ENCODE measurements around the gene SH3GL3. TPM values are rescaled to one million over a fixed set of nuclear protein-coding genes. Genes with fewer than 3 reads are reported as not detected.
A peak's percentile ranks its signal among the peaks of the same experiment; 100 is the strongest.

The SH3GL3 gene
- total RNA-seq, 1 experiment from 2014 or later = not detected

GRCh38 chr15:83565138-83565537 lies 118.0 kb downstream of the SH3GL3 start:
- H3K79me2 ChIP-seq (ENCODE audit: low read length) = no peaks in the 10 kb centered on the region
- H3K27me3 ChIP-seq (ENCODE audit: low read length) = no peaks in the 10 kb centered on the region
- DNase-seq = no peak
- H3K27ac ChIP-seq (ENCODE audit: low read length) = no peak overlapping the region
- H3K4me2 ChIP-seq (ENCODE audit: low read depth, low read length, poor library complexity, severe bottlenecking) = no peak overlapping the region
- no peaks in the 10 kb centered on the region for H4K20me1 ChIP-seq (ENCODE audit: insufficient read depth, low read depth, low read length)
- H2AFZ ChIP-seq (ENCODE audit: low read length) = no peak overlapping the region
- H3K9ac ChIP-seq (ENCODE audit: low read length) = no peak overlapping the region
- H3K9me3 ChIP-seq (ENCODE audit: low read length) = no peaks in the 10 kb centered on the region
- H3K9me2 ChIP-seq (replicated peaks; ENCODE audit: insufficient read depth, low read length) = no peaks in the 10 kb centered on the region
- no peaks in the 10 kb centered on the region for H3K4me1 ChIP-seq (ENCODE audit: low read length)
- no peaks in the 10 kb centered on the region for H3K36me3 ChIP-seq (ENCODE audit: insufficient read depth, low read length)
- H3K4me3 ChIP-seq (ENCODE audit: low read length) = no peak overlapping the region

GRCh38 chr15:83565553-83566159 lies 118.5 kb downstream of the SH3GL3 start:
- no peaks in the 10 kb centered on the region for H3K9me3 ChIP-seq (ENCODE audit: low read length)
- no peak overlapping the region for H3K27ac ChIP-seq (ENCODE audit: low read length)
- no peaks in the 10 kb centered on the region for H3K36me3 ChIP-seq (ENCODE audit: insufficient read depth, low read length)
- H3K4me1 ChIP-seq (ENCODE audit: low read length) = no peaks in the 10 kb centered on the region
- no peak overlapping the region for H3K4me2 ChIP-seq (ENCODE audit: low read depth, low read length, poor library complexity, severe bottlenecking)
- H2AFZ ChIP-seq (ENCODE audit: low read length) = no peak overlapping the region
- H3K79me2 ChIP-seq (ENCODE audit: low read length) = no peaks in the 10 kb centered on the region
- H3K9me2 ChIP-seq (replicated peaks; ENCODE audit: insufficient read depth, low read length) = no peaks in the 10 kb centered on the region
- no peaks in the 10 kb centered on the region for H3K27me3 ChIP-seq (ENCODE audit: low read length)
- no peak overlapping the region for H3K4me3 ChIP-seq (ENCODE audit: low read length)
- DNase-seq = peak; percentile 68
- no peak overlapping the region for H3K9ac ChIP-seq (ENCODE audit: low read length)
- H4K20me1 ChIP-seq (ENCODE audit: insufficient read depth, low read depth, low read length) = no peaks in the 10 kb centered on the region

GRCh38 chr15:83567318-83567717 lies 120.2 kb downstream of the SH3GL3 start:
- Histone ChIP-seq H3K9me3 (ENCODE audit: low read length) (no peaks in the 10 kb centered on the region), H3K79me2 (ENCODE audit: low read length) (no peaks in the 10 kb centered on the region), H3K4me1 (ENCODE audit: low read length) (no peaks in the 10 kb centered on the region), H3K36me3 (ENCODE audit: insufficient read depth, low read length) (no peaks in the 10 kb centered on the region), H3K4me3 (ENCODE audit: low read length) (no peak overlapping the region), H4K20me1 (ENCODE audit: insufficient read depth, low read depth, low read length) (no peaks in the 10 kb centered on the region), H3K27ac (ENCODE audit: low read length) (no peak overlapping the region), H3K9ac (ENCODE audit: low read length) (no peak overlapping the region), H3K4me2 (ENCODE audit: low read depth, low read length, poor library complexity, severe bottlenecking) (no peak overlapping the region), H3K27me3 (ENCODE audit: low read length) (no peaks in the 10 kb centered on the region), H2AFZ (ENCODE audit: low read length) (no peak overlapping the region), H3K9me2 (replicated peaks; ENCODE audit: insufficient read depth, low read length) (no peaks in the 10 kb centered on the region)
- DNase-seq = no peak

- no peak overlapping the region for H3K27ac ChIP-seq (ENCODE audit: low read length)
- no peak for DNase-seq
- no peak overlapping the region for H3K4me2 ChIP-seq (ENCODE audit: low read depth, low read length, poor library complexity, severe bottlenecking)
- no peak overlapping the region for H3K4me3 ChIP-seq (ENCODE audit: low read length)
- no peaks in the 10 kb centered on the region for H3K9me3 ChIP-seq (ENCODE audit: low read length)
- no peaks in the 10 kb centered on the region for H3K9me2 ChIP-seq (replicated peaks; ENCODE audit: insufficient read depth, low read length)
- no peaks in the 10 kb centered on the region for H3K27me3 ChIP-seq (ENCODE audit: low read length)
- no peaks in the 10 kb centered on the region for H4K20me1 ChIP-seq (ENCODE audit: insufficient read depth, low read depth, low read length)
- no peak overlapping the region for H2AFZ ChIP-seq (ENCODE audit: low read length)
- no peaks in the 10 kb centered on the region for H3K79me2 ChIP-seq (ENCODE audit: low read length)
- H3K4me1 ChIP-seq (ENCODE audit: low read length) = no peaks in the 10 kb centered on the region
- no peak overlapping the region for H3K9ac ChIP-seq (ENCODE audit: low read length)
- H3K36me3 ChIP-seq (ENCODE audit: insufficient read depth, low read length) = no peaks in the 10 kb centered on the region
Measured at GRCh38 chr15:83569341-83569740, 122.2 kb downstream of the SH3GL3 start.

DNA sequence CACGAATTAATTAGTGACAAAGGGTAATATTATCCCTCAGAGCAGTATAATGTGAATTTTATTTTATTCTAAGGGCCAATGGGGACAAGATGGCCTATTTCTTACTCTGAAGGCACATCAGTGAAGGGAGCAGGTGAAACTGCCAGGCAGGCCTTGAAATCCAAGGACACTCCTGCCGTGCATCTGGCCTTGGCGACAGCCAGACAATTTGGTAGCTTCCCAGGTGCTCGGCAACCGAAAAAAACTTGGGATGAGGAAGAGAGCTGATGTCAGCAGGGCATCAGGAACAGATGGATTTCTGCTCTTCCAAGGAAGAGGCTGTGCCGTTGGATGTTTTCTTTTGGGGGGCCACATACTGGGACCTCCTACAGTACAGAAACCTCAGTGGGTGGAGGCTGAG lies 123.6 kb downstream of the SH3GL3 start:
- Histone ChIP-seq H3K4me1 (ENCODE audit: low read length) (no peaks in the 10 kb centered on the region), H3K4me3 (ENCODE audit: low read length) (no peak overlapping the region), H3K9me3 (ENCODE audit: low read length) (no peaks in the 10 kb centered on the region), H2AFZ (ENCODE audit: low read length) (no peak overlapping the region), H4K20me1 (ENCODE audit: insufficient read depth, low read depth, low read length) (no peaks in the 10 kb centered on the region), H3K4me2 (ENCODE audit: low read depth, low read length, poor library complexity, severe bottlenecking) (no peak overlapping the region), H3K9me2 (replicated peaks; ENCODE audit: insufficient read depth, low read length) (no peaks in the 10 kb centered on the region), H3K79me2 (ENCODE audit: low read length) (no peaks in the 10 kb centered on the region), H3K9ac (ENCODE audit: low read length) (no peak overlapping the region), H3K27ac (ENCODE audit: low read length) (no peak overlapping the region), H3K36me3 (ENCODE audit: insufficient read depth, low read length) (no peaks in the 10 kb centered on the region), H3K27me3 (ENCODE audit: low read length) (no peaks in the 10 kb centered on the region)
- no peak for DNase-seq

DNA sequence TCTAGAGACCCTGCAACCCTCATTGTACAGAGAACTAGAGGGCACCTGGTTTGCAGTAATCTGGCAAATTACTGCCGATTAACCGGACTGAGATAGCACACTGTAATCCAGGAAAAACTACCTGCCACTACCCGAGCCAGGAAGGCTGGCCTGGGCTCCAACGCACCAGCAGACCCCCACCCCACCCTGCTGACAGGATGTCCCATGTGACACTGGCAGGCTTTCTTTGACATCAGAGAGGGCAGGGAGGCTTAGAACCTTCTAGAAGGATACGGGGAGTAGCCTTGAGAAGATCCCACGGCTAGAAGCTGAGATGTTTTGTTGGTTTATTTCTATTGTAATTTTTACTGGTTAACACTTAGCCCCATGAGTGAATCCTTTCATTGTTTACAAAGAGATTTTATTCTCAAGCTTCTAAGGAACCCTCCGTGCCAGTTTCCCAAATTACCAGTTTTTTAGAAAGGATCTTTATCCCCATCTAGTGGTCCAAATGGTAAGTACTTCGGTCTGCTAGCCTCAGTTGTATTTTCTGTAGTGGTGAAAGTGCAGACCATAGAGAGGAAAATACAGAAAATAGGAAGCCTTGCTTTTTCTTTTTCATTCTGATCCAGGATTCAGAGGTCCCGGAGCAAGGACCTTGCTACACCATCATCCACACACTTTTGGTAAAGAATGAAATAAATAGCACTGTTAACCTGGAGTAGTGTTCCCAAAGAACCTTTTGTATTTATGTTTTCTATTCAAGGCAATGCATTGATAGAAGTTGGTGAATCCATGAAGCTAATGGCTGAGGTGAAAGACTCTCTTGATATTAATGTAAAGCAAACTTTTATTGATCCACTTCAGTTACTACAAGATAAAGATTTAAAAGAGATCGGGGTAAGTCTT lies 124.9 kb downstream of the SH3GL3 start:
- H3K36me3 ChIP-seq (ENCODE audit: insufficient read depth, low read length) = no peaks in the 10 kb centered on the region
- no peak overlapping the region for H2AFZ ChIP-seq (ENCODE audit: low read length)

DNA sequence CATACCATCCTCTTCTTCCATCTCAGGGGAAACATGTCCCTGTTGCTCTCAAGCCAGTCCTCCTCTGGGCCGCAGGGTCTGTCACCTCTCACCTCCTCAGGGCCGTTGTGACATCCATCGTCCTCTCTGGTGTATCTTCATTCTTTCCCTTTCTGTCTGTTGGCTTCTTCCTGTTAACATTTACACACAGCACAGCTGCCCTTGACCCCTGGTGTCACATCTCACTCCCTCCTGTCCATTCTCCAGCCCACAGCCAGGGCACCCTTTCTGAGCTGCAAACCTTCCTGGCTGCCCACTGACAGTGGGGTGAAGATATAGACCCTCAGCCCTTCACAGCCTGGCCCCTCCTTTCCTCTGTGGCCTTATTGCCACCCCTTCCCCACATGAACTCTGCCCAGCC lies 127.2 kb downstream of the SH3GL3 start:
- Histone ChIP-seq H4K20me1 (ENCODE audit: insufficient read depth, low read depth, low read length) (no peaks in the 10 kb centered on the region), H3K9me2 (replicated peaks; ENCODE audit: insufficient read depth, low read length) (no peaks in the 10 kb centered on the region), H2AFZ (ENCODE audit: low read length) (no peak overlapping the region), H3K4me2 (ENCODE audit: low read depth, low read length, poor library complexity, severe bottlenecking) (no peak overlapping the region), H3K27me3 (ENCODE audit: low read length) (no peaks in the 10 kb centered on the region), H3K9me3 (ENCODE audit: low read length) (no peaks in the 10 kb centered on the region), H3K4me1 (ENCODE audit: low read length) (no peaks in the 10 kb centered on the region), H3K36me3 (ENCODE audit: insufficient read depth, low read length) (no peaks in the 10 kb centered on the region), H3K27ac (ENCODE audit: low read length) (no peak overlapping the region), H3K4me3 (ENCODE audit: low read length) (no peak overlapping the region), H3K79me2 (ENCODE audit: low read length) (no peaks in the 10 kb centered on the region), H3K9ac (ENCODE audit: low read length) (no peak overlapping the region)
- no peak for DNase-seq

More for the DNA sequence above, 124.9 kb downstream of the SH3GL3 start:
- DNase-seq = peak; percentile 68
- H3K79me2 ChIP-seq (ENCODE audit: low read length) = no peaks in the 10 kb centered on the region
- no peaks in the 10 kb centered on the region for H3K9me3 ChIP-seq (ENCODE audit: low read length)
- H3K4me2 ChIP-seq (ENCODE audit: low read depth, low read length, poor library complexity, severe bottlenecking) = no peak overlapping the region
- H4K20me1 ChIP-seq (ENCODE audit: insufficient read depth, low read depth, low read length) = no peaks in the 10 kb centered on the region
- H3K4me1 ChIP-seq (ENCODE audit: low read length) = no peaks in the 10 kb centered on the region
- no peaks in the 10 kb centered on the region for H3K9me2 ChIP-seq (replicated peaks; ENCODE audit: insufficient read depth, low read length)
- H3K27ac ChIP-seq (ENCODE audit: low read length) = no peak overlapping the region
- H3K4me3 ChIP-seq (ENCODE audit: low read length) = no peak overlapping the region
- H3K27me3 ChIP-seq (ENCODE audit: low read length) = no peaks in the 10 kb centered on the region
- no peak overlapping the region for H3K9ac ChIP-seq (ENCODE audit: low read length)

GRCh38 chr15:83578691-83579090 lies 131.6 kb downstream of the SH3GL3 start:
- no peaks in the 10 kb centered on the region for H3K4me1 ChIP-seq (ENCODE audit: low read length)
- no peaks in the 10 kb centered on the region for H3K27me3 ChIP-seq (ENCODE audit: low read length)

More at GRCh38 chr15:83578691-83579090, 131.6 kb downstream of the SH3GL3 start:
- Histone ChIP-seq H3K4me3 (ENCODE audit: low read length) (no peak overlapping the region), H3K9ac (ENCODE audit: low read length) (no peak overlapping the region), H3K9me2 (replicated peaks; ENCODE audit: insufficient read depth, low read length) (0 out of 2 replicates have a peak, but pooled peaks cover 4% of the 10 kb centered on the region), H3K27ac (ENCODE audit: low read length) (no peak overlapping the region), H3K36me3 (ENCODE audit: insufficient read depth, low read length) (no peaks in the 10 kb centered on the region), H3K4me2 (ENCODE audit: low read depth, low read length, poor library complexity, severe bottlenecking) (no peak overlapping the region), H2AFZ (ENCODE audit: low read length) (no peak overlapping the region), H3K9me3 (ENCODE audit: low read length) (no peaks in the 10 kb centered on the region), H3K79me2 (ENCODE audit: low read length) (no peaks in the 10 kb centered on the region), H4K20me1 (ENCODE audit: insufficient read depth, low read depth, low read length) (no peaks in the 10 kb centered on the region)
- DNase-seq = no peak

All from Karpas-422 (cell line).